HepG2 (cell line): ENCODE measurements around the gene SRF. TPM values are rescaled to one million over a fixed set of nuclear protein-coding genes. Genes with fewer than 3 reads are reported as not detected.

Experiments used
- FOSL1 ChIP-seq: sonication (generic); formaldehyde crosslinking; IDR thresholded peaks from 2 replicates; pipeline ENCODE4 v1.9.0; 2021; ENCODE audit warnings: missing genetic modification reagents, borderline replicate concordance
- FOXA3 ChIP-seq: IDR thresholded peaks from 2 replicates; pipeline ENCODE4 v1.6.1; 2016; ENCODE audit warnings: missing genetic modification reagents, missing compliant biosample characterization
- HNRNPLL ChIP-seq: fragments of 200-400 bp; formaldehyde crosslinking; IDR thresholded peaks from 2 replicates; pipeline ENCODE4 v1.6.1; 2017; ENCODE audit warnings: mild to moderate bottlenecking, low read depth, low read length; ENCODE audit not compliant: poor library complexity, severe bottlenecking
- HOXA9 ChIP-seq: sonication (generic); formaldehyde crosslinking; IDR thresholded peaks from 2 replicates; pipeline ENCODE4 v1.8.1; 2022; ENCODE audit warnings: missing genetic modification reagents, mild to moderate bottlenecking, moderate library complexity, borderline replicate concordance
- KLF16 ChIP-seq, 2 experiments: sonication (generic) in 1 of 2; formaldehyde crosslinking in 1 of 2; IDR thresholded peaks; 2 replicates each; pipeline versions ENCODE4 v1.6.1 to v1.8.0; 2016 to 2023; ENCODE audit warnings: missing genetic modification reagents in 2 of 2, missing compliant biosample characterization in 1 of 2
- POLR2G ChIP-seq: fragments of 200-400 bp; formaldehyde crosslinking; IDR thresholded peaks from 2 replicates; pipeline ENCODE4 v1.6.1; 2018; ENCODE audit warnings: mild to moderate bottlenecking, low read depth, low read length, moderate library complexity
- PPARG ChIP-seq: conservative IDR thresholded peaks from 2 replicates; pipeline ENCODE4 v1.6.1; 2016; ENCODE audit warnings: missing biosample characterization, missing genetic modification reagents
- XBP1 ChIP-seq: sonication (generic); formaldehyde crosslinking; IDR thresholded peaks from 2 replicates; pipeline ENCODE4 v1.5.0; 2020; ENCODE audit warnings: missing genetic modification reagents
- ZBTB2 ChIP-seq: sonication (generic); formaldehyde crosslinking; IDR thresholded peaks from 2 replicates; pipeline ENCODE4 v1.8.0; 2022; ENCODE audit warnings: low read depth, missing genetic modification reagents
- ZBTB20 ChIP-seq: sonication (generic); formaldehyde crosslinking; IDR thresholded peaks from 2 replicates; pipeline ENCODE4 v1.8.1; 2023; ENCODE audit warnings: missing genetic modification reagents, low read depth, mild to moderate bottlenecking, borderline replicate concordance
- ZNF138 ChIP-seq: sonication (generic); formaldehyde crosslinking; IDR thresholded peaks from 2 replicates; pipeline ENCODE4 v1.5.0; 2020; ENCODE audit warnings: mild to moderate bottlenecking, low read depth, missing genetic modification reagents
- ZNF547 ChIP-seq: sonication (generic); formaldehyde crosslinking; IDR thresholded peaks from 2 replicates; pipeline ENCODE4 v1.5.1; 2020; ENCODE audit warnings: mild to moderate bottlenecking, missing genetic modification reagents
- ZNF747 ChIP-seq: sonication (generic); formaldehyde crosslinking; IDR thresholded peaks from 2 replicates; pipeline ENCODE4 v1.8.1; 2023; ENCODE audit warnings: missing genetic modification reagents, mild to moderate bottlenecking, borderline replicate concordance
- ZXDC ChIP-seq: sonication (generic); formaldehyde crosslinking; IDR thresholded peaks from 2 replicates; pipeline ENCODE4 v1.5.0; 2020; ENCODE audit warnings: mild to moderate bottlenecking, missing genetic modification reagents
- polyA plus RNA-seq, 8 experiments: library from polyadenylated mRNA; depleted of rRNA in 3 of 8; stranded (reverse) in 7 of 8; unstranded in 1 of 8; fragments of >200 nt; fragmentation: Illumina TruSeq in 4 of 8; extraction: Trizol in 4 of 8; gene quantifications; 2 replicates each; pipeline versions ENCODE4 v1.2.1 to v1.2.3, GENCODE V29; 2011 to 2016; ENCODE audit warnings: low read depth in 4 of 8, missing spikeins in 1 of 8, mixed read lengths in 1 of 8; ENCODE audit not compliant: insufficient read depth in 1 of 8
- total RNA-seq, 5 experiments: library from RNA; depleted of rRNA; stranded (reverse); fragments of >200 nt; fragmentation: Illumina TruSeq; extraction: Trizol; gene quantifications; 2 replicates each; pipeline ENCODE4 v1.2.3, GENCODE V29; 2016; ENCODE audit warnings: low read depth in 1 of 5
- TF ChIP-seq, protein P1 (sequence below): sonication (generic); formaldehyde crosslinking; IDR thresholded peaks from 2 replicates; pipeline ENCODE4 v1.5.0; 2020; ENCODE audit warnings: mild to moderate bottlenecking, missing genetic modification reagents
- TF ChIP-seq, protein P2 (sequence below): sonication (generic); formaldehyde crosslinking; IDR thresholded peaks from 2 replicates; pipeline ENCODE4 v1.4.0; 2020; ENCODE audit warnings: missing genetic modification reagents
- TF ChIP-seq, protein P3 (sequence below): sonication (generic); formaldehyde crosslinking; IDR thresholded peaks from 2 replicates; pipeline ENCODE4 v1.4.0; 2020; ENCODE audit warnings: low read depth, mild to moderate bottlenecking, missing genetic modification reagents
- TF ChIP-seq, protein P4 (sequence below): sonication (generic); formaldehyde crosslinking; IDR thresholded peaks from 2 replicates; pipeline ENCODE4 v1.4.0; 2020; ENCODE audit warnings: missing genetic modification reagents

SRF gene
- total and polyA plus RNA-seq, 2 of the 13 experiments (the other 11 are each of a cell fraction or from before 2014, with no cell fraction given), result 25.5 to 44.1 TPM

DNA sequence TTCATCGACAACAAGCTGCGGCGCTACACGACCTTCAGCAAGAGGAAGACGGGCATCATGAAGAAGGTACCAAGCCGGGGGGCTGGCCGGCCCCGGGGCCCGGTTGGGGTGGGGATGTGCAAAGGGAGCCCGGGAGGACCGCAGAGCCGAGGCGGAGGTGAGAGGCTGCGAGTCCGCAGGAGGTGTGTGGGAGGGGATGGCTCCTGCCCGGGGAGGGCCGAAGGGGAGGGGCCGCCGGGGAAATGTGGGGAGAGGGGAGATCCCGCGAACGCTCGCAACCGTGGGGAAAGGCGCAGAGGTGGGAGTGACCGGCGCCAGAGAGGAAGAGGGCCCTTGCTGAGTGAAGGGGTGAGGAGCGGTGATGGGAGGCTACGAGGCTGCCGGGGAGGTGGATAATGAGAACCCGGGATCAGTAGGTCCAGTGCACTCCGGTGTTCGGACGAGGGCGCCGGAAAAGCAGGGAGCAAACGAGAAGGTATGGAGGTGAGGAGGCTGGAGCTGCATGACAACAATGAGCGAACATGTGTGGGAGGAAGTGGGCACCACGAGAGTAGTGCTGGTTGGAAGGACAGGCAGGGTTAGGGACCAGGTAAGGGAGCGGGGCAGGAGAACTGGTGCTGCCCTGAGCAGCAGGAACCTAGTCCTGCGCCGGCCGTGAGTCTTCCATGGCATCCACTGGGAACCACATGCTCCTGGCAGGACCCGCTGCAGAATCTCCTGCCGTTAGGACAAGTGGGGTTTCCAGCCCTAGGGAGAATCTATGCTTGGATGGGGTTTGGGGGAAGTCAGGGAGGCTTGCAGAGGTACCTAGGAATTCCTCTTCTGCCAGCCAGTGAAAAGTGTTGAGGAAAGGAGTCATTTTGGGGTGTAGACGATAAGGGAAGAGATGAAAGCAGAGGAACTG, 1.3 kb downstream of the SRF start (continued):
- TF ChIP-seq, protein P1, sequence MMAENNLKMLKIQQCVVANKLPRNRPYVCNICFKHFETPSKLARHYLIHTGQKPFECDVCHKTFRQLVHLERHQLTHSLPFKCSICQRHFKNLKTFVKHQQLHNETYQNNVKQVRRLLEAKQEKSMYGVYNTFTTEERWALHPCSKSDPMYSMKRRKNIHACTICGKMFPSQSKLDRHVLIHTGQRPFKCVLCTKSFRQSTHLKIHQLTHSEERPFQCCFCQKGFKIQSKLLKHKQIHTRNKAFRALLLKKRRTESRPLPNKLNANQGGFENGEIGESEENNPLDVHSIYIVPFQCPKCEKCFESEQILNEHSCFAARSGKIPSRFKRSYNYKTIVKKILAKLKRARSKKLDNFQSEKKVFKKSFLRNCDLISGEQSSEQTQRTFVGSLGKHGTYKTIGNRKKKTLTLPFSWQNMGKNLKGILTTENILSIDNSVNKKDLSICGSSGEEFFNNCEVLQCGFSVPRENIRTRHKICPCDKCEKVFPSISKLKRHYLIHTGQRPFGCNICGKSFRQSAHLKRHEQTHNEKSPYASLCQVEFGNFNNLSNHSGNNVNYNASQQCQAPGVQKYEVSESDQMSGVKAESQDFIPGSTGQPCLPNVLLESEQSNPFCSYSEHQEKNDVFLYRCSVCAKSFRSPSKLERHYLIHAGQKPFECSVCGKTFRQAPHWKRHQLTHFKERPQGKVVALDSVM (CRISPR knock-in tag), result peak; percentile 53; the same call in 1 of the 2 replicates
- TF ChIP-seq, protein P2, sequence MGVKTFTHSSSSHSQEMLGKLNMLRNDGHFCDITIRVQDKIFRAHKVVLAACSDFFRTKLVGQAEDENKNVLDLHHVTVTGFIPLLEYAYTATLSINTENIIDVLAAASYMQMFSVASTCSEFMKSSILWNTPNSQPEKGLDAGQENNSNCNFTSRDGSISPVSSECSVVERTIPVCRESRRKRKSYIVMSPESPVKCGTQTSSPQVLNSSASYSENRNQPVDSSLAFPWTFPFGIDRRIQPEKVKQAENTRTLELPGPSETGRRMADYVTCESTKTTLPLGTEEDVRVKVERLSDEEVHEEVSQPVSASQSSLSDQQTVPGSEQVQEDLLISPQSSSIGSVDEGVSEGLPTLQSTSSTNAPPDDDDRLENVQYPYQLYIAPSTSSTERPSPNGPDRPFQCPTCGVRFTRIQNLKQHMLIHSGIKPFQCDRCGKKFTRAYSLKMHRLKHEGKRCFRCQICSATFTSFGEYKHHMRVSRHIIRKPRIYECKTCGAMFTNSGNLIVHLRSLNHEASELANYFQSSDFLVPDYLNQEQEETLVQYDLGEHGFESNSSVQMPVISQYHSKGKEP, result no peak
- TF ChIP-seq ZNF547 (no peak), XBP1 (CRISPR knock-in tag) (no peak), KLF16 (CRISPR knock-in tag; IDR thresholded peaks at IDR 0.05) (no peak), ZNF138 (CRISPR knock-in tag) (0 out of 2 replicates have a peak, but pooled peaks have one; percentile 25), PPARG (CRISPR knock-in tag) (no peak), FOSL1 (CRISPR knock-in tag) (no peak), HNRNPLL (no peak), FOXA3 (CRISPR knock-in tag) (no peak), ZXDC (CRISPR knock-in tag) (no peak), ZBTB20 (no peak; the same call in 1 of the 2 replicates), ZBTB2 (CRISPR knock-in tag) (no peak), ZNF747 (CRISPR knock-in tag) (no peak), HOXA9 (CRISPR knock-in tag) (no peak), POLR2G (no peak)
- TF ChIP-seq, protein P3, sequence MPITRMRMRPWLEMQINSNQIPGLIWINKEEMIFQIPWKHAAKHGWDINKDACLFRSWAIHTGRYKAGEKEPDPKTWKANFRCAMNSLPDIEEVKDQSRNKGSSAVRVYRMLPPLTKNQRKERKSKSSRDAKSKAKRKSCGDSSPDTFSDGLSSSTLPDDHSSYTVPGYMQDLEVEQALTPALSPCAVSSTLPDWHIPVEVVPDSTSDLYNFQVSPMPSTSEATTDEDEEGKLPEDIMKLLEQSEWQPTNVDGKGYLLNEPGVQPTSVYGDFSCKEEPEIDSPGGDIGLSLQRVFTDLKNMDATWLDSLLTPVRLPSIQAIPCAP, result no peak
- TF ChIP-seq, protein P4, sequence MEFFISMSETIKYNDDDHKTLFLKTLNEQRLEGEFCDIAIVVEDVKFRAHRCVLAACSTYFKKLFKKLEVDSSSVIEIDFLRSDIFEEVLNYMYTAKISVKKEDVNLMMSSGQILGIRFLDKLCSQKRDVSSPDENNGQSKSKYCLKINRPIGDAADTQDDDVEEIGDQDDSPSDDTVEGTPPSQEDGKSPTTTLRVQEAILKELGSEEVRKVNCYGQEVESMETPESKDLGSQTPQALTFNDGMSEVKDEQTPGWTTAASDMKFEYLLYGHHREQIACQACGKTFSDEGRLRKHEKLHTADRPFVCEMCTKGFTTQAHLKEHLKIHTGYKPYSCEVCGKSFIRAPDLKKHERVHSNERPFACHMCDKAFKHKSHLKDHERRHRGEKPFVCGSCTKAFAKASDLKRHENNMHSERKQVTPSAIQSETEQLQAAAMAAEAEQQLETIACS, result no peak
